HepG2 (cell line): ENCODE results near the gene TM2D3. TPM values are rescaled to one million over a fixed set of nuclear protein-coding genes. Genes with fewer than 3 reads are reported as not detected.

Experiments used
- DRAP1 ChIP-seq: IDR thresholded peaks from 2 replicates; pipeline ENCODE4 v1.6.1; 2016; ENCODE audit warnings: missing genetic modification reagents, missing compliant biosample characterization
- ESRRA ChIP-seq: sonication (generic); formaldehyde crosslinking; IDR thresholded peaks from 2 replicates; pipeline ENCODE4 v1.5.1; 2020; ENCODE audit warnings: mild to moderate bottlenecking, low read depth, missing genetic modification reagents
- FOXP1 ChIP-seq, 2 experiments: fragments of 450-650 bp in 1 of 2; IDR thresholded peaks; 2 replicates each; pipeline ENCODE4 v1.6.1; 2017 to 2018; ENCODE audit warnings: antibody characterized with exemption in 1 of 2
- GTF2F1 ChIP-seq: fragments of 150-350 bp; IDR thresholded peaks from 2 replicates; pipeline ENCODE4 v1.6.1; 2014; ENCODE audit warnings: low read length
- GTF3A ChIP-seq: sonication (generic); formaldehyde crosslinking; conservative IDR thresholded peaks from 2 replicates; pipeline ENCODE4 v1.4.0; 2020; ENCODE audit warnings: mild to moderate bottlenecking, missing genetic modification reagents
- REL ChIP-seq: sonication (generic); formaldehyde crosslinking; conservative IDR thresholded peaks from 2 replicates; pipeline ENCODE4 v1.8.0; 2022; ENCODE audit warnings: mild to moderate bottlenecking, missing genetic modification reagents, moderate library complexity
- TMF1 ChIP-seq: sonication (generic); formaldehyde crosslinking; IDR thresholded peaks from 2 replicates; pipeline ENCODE4 v1.8.1; 2022; ENCODE audit warnings: low read depth, missing genetic modification reagents
- ZBED4 ChIP-seq: sonication (generic); formaldehyde crosslinking; IDR thresholded peaks from 2 replicates; pipeline ENCODE4 v1.4.0; 2020; ENCODE audit warnings: missing genetic modification reagents, borderline replicate concordance
- ZBTB4 ChIP-seq: sonication (generic); formaldehyde crosslinking; IDR thresholded peaks from 2 replicates; pipeline ENCODE4 v1.4.0; 2020; ENCODE audit warnings: missing genetic modification reagents, mild to moderate bottlenecking, borderline replicate concordance
- ZFP36 ChIP-seq: fragments of 150-350 bp; IDR thresholded peaks from 2 replicates; pipeline ENCODE4 v1.6.1; 2018; ENCODE audit warnings: borderline replicate concordance, low read length, low read depth; ENCODE audit not compliant: partially characterized antibody
- ZNF558 ChIP-seq: sonication (generic); formaldehyde crosslinking; IDR thresholded peaks from 2 replicates; pipeline ENCODE4 v1.9.0; 2022; ENCODE audit warnings: mild to moderate bottlenecking, missing genetic modification reagents, borderline replicate concordance
- ZNF639 ChIP-seq: conservative IDR thresholded peaks from 2 replicates; pipeline ENCODE4 v1.6.1; 2018; ENCODE audit warnings: missing genetic modification reagents
- polyA plus RNA-seq, 8 experiments: library from polyadenylated mRNA; depleted of rRNA in 3 of 8; stranded (reverse) in 7 of 8; unstranded in 1 of 8; fragments of >200 nt; fragmentation: Illumina TruSeq in 4 of 8; extraction: Trizol in 4 of 8; gene quantifications; 2 replicates each; pipeline versions ENCODE4 v1.2.1 to v1.2.3, GENCODE V29; 2011 to 2016; ENCODE audit warnings: low read depth in 4 of 8, missing spikeins in 1 of 8, mixed read lengths in 1 of 8; ENCODE audit not compliant: insufficient read depth in 1 of 8
- total RNA-seq, 5 experiments: library from RNA; depleted of rRNA; stranded (reverse); fragments of >200 nt; fragmentation: Illumina TruSeq; extraction: Trizol; gene quantifications; 2 replicates each; pipeline ENCODE4 v1.2.3, GENCODE V29; 2016; ENCODE audit warnings: low read depth in 1 of 5

TM2D3 gene
- total and polyA plus RNA-seq, 2 of the 13 experiments (the other 11 are each of a cell fraction or from before 2014, with no cell fraction given) = 31.1 to 72.7 TPM

- 0 out of 2 replicates have a peak, but pooled peaks have one; percentile 53 for TF ChIP-seq DRAP1 (CRISPR knock-in tag)
- TF ChIP-seq GTF3A = no peak
- TF ChIP-seq ESRRA (CRISPR knock-in tag) = peak; percentile 61; the same call in 1 of the 2 replicates
- 0 out of 2 replicates have a peak, but pooled peaks have one; percentile 61 for TF ChIP-seq TMF1 (CRISPR knock-in tag)
- TF ChIP-seq ZBTB4 = no peak
- no peak for TF ChIP-seq ZNF558
- no peak; the same call in 1 of the 2 replicates for TF ChIP-seq REL
- TF ChIP-seq GTF2F1 = no peak
- 0 out of 2 replicates have a peak, but pooled peaks have one; percentile 1 for TF ChIP-seq ZNF639 (CRISPR knock-in tag)
- no peak for TF ChIP-seq FOXP1 (IDR thresholded peaks at IDR 0.05)
- TF ChIP-seq FOXP1 (CRISPR knock-in tag; IDR thresholded peaks at IDR 0.05) = peak; percentile 87
- TF ChIP-seq ZBED4 (CRISPR knock-in tag) = no peak; the same call in 1 of the 2 replicates
- no peak for TF ChIP-seq ZFP36
These were observed 36.0 kb downstream of the TM2D3 start (continued) for GRCh38 chr15:101615986-101616848.
